Measurements from ENCODE around the gene ITGAD. TPM values are rescaled to one million over a fixed set of nuclear protein-coding genes. Genes with fewer than 3 reads are reported as not detected.

Gene ITGAD
- total and polyA plus RNA-seq, 2 of the 8 experiments (the other 6 are each of a cell fraction or from before 2014, with no cell fraction given), result 0.06 TPM; not detected in 1

GRCh38 chr16:31475946-31476302, 82.8 kb downstream of the ITGAD start:
- Histone ChIP-seq H3K4me1 (replicated peaks in 1 of 4; ENCODE audit: control insufficient read depth in 3 of 4, insufficient read depth in 4 of 4, low read length in 3 of 4) (peaks cover 0 to 12% (median 3%) of the 10 kb centered on the region in 4 experiments; a peak in 5 of 7 replicates), H4K8ac (ENCODE audit: extremely low read depth, insufficient read depth, low read length) (peak overlapping the region; percentile 71), H3K36me3 (ENCODE audit: control insufficient read depth in 2 of 4, insufficient read depth in 4 of 4, low read length in 3 of 4) (no peaks in the 10 kb centered on the region), H4K20me1 (replicated peaks in 1 of 2; ENCODE audit: control insufficient read depth in 1 of 2, insufficient read depth in 2 of 2, low read length in 2 of 2) (peaks cover 0 to 3% of the 10 kb centered on the region in 2 experiments), H3K79me1 (ENCODE audit: low read depth, low read length) (no peaks in the 10 kb centered on the region), H3K27ac (ENCODE audit: low read depth, low read length) (no peak overlapping the region), H2BK15ac (ENCODE audit: low read length) (no peak overlapping the region), H4K91ac (replicated peaks; ENCODE audit: insufficient read length, low read length) (no peak overlapping the region), H2BK12ac (ENCODE audit: low read depth, low read length) (peak overlapping the region; percentile 39; the same call in 1 of the 2 replicates), H3K9me3 (ENCODE audit: insufficient read depth in 2 of 2, low read depth in 1 of 2, low read length in 1 of 2) (no peaks in the 10 kb centered on the region), H3K4me2 (ENCODE audit: insufficient read depth in 1 of 2, low read depth in 2 of 2, low read length in 2 of 2) (peak overlapping the region; percentile 62 to 94), H3K14ac (ENCODE audit: insufficient read length) (no peak overlapping the region), H3K79me2 (ENCODE audit: control insufficient read depth in 1 of 2, insufficient read depth in 2 of 2, low read length in 2 of 2) (no peaks in the 10 kb centered on the region), H3K4ac (replicated peaks; ENCODE audit: insufficient read length, low read depth, low read length) (no peak overlapping the region), H3K27me3 (replicated peaks in 1 of 4; ENCODE audit: control insufficient read depth in 3 of 4, extremely low read depth in 1 of 4, insufficient read depth in 3 of 4, low read length in 3 of 4) (peaks cover 2 to 49% (median 38%) of the 10 kb centered on the region in 4 experiments), H3K23me2 (ENCODE audit: low read depth, low read length) (peaks cover 19% of the 10 kb centered on the region; the same call in 1 of the 2 replicates), H3K9ac (replicated peaks in 1 of 4; ENCODE audit: extremely low read depth in 1 of 4, low read depth in 3 of 4, low read length in 3 of 4) (no peak overlapping the region), H4K5ac (ENCODE audit: insufficient read length, low read depth, low read length) (no peak overlapping the region), H2BK5ac (ENCODE audit: low read depth, low read length) (no peak overlapping the region), H3K18ac (ENCODE audit: extremely low read depth, low read length) (no peak overlapping the region; the same call in 1 of the 2 replicates), H2AK5ac (ENCODE audit: low read depth, low read length) (no peak overlapping the region), H2AFZ (ENCODE audit: low read length) (0 out of 2 replicates have a peak overlapping the region, but pooled peaks have one; percentile 43), H2BK120ac (replicated peaks; ENCODE audit: low read depth, low read length) (no peak overlapping the region), H3K23ac (ENCODE audit: insufficient read length) (no peak overlapping the region), H3K56ac (replicated peaks; ENCODE audit: insufficient read length, low read depth, low read length) (no peak overlapping the region), H2BK20ac (ENCODE audit: low read length) (no peak overlapping the region), H3K4me3 (ENCODE audit: extremely low read depth in 1 of 4, insufficient read depth in 2 of 4, low read depth in 3 of 4, low read length in 4 of 4) (peak overlapping the region; percentile 54 to 79 (median 60); a peak in 5 of 8 replicates)
- ChIA-PET POLR2A (ENCODE audit: partially characterized antibody) (interaction anchor here (0.7 to 6.0 kb wide), 4 partner anchors 12 to 238 kb away, joined by 3 to 40 read pairs (median 17); partner anchors contain the start of genes ARMC5 and ZNF843), CTCF (ENCODE audit: partially characterized antibody) (interaction anchor here (0.6 to 5.1 kb wide), 6 partner anchors 15 to 221 kb away, joined by 3 to 35 read pairs (median 3); partner anchors contain the start of gene ARMC5)
- WGBS, 2 experiments (ENCODE audit: extremely low coverage in 1 of 2, insufficient coverage in 1 of 2, insufficient read length in 1 of 2, insufficient replicate concordance in 2 of 2, low coverage in 1 of 2, low lambda C conversion rate in 2 of 2, missing lambda C conversion rate in 1 of 2), result 20% methylated on average over 14 of the region's 26 CpGs; no CpG with 5 or more reads in 1 of the 2 experiments
- FAIRE-seq, result no peak
- DNase-seq (ENCODE audit: low read depth in 1 of 2, low spot score in 2 of 2), result peak in 1 of 2 experiments; percentile 56
- TF ChIP-seq E2F6 (IDR thresholded peaks at IDR 0.05) (peak; percentile 72), BRCA1 (IDR thresholded peaks at IDR 0.05; ENCODE audit: low read depth, low read length) (no peak), SP2 (IDR thresholded peaks at IDR 0.05; ENCODE audit: low read length) (no peak), SIN3A (conservative IDR thresholded peaks at IDR 0.05 in 1 of 2, IDR thresholded peaks at IDR 0.05 in 1 of 2; ENCODE audit: low read depth in 1 of 2, low read length in 2 of 2) (no peak), RFX5 (IDR thresholded peaks at IDR 0.05; ENCODE audit: borderline replicate concordance, low read depth, low read length) (no peak), CHD1 (IDR thresholded peaks at IDR 0.05; ENCODE audit: low read depth, low read length) (no peak), TCF12 (IDR thresholded peaks at IDR 0.05; ENCODE audit: low read depth, low read length) (no peak), RAD21 (IDR thresholded peaks at IDR 0.05 in 1 of 2, conservative IDR thresholded peaks at IDR 0.05 in 1 of 2; ENCODE audit: low read depth in 2 of 2, low read length in 2 of 2) (no peak), CTBP2 (IDR thresholded peaks at IDR 0.05; ENCODE audit: borderline replicate concordance, insufficient read depth, insufficient read length, low read length) (no peak), EZH2 (IDR thresholded peaks at IDR 0.05; ENCODE audit: low read depth, low read length, severe bottlenecking) (peak; percentile 28)
- TF ChIP-seq, protein P1, sequence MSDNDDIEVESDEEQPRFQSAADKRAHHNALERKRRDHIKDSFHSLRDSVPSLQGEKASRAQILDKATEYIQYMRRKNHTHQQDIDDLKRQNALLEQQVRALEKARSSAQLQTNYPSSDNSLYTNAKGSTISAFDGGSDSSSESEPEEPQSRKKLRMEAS (IDR thresholded peaks at IDR 0.05), result peak; percentile 73

Measured in H1 (cell line).